Upper lobe of left lung (tissue), 4 donors: ENCODE measurements around the gene UBTD2.

Experiments
- CTCF ChIP-seq, 6 experiments: fragments of 450-650 bp in 4 of 6; fragments of 200-600 bp in 2 of 6; sonication (generic) in 2 of 6; IDR thresholded peaks; one replicate each; pipeline ENCODE4 v1.5.1; 2016 to 2019; ENCODE audit warnings: antibody characterized with exemption in 6 of 6
- EP300 ChIP-seq, 4 donors: sonication (generic); formaldehyde crosslinking; IDR thresholded peaks; one replicate each; pipeline ENCODE4 v1.5.1; 2017; ENCODE audit warnings: antibody characterized with exemption in 4 of 4, control low read depth in 2 of 4
- POLR2A ChIP-seq, 4 donors: fragments of 450-650 bp; IDR thresholded peaks; one replicate each; pipeline ENCODE4 v1.5.1; 2016 to 2017; ENCODE audit warnings: antibody characterized with exemption in 4 of 4, mild to moderate bottlenecking in 2 of 4

GRCh38 chr5:172299916-172300439 is 16.4 kb upstream of the UBTD2 start:
- TF ChIP-seq CTCF (IDR thresholded peaks at IDR 0.05) (no peak), POLR2A (IDR thresholded peaks at IDR 0.05) (no peak), EP300 (IDR thresholded peaks at IDR 0.05) (no peak)
